DMS153 (cell line): Measurements from ENCODE around the gene BRD3.
"Not testable (repeated sequence)": the region's sequence is repeated elsewhere in the genome, so short reads cannot be mapped to it uniquely, and the experiment has no call there.

Experiments used
- DNase-seq: peaks from one replicate; lab custom pipeline; 2025; lab: John Stamatoyannopoulos, UW

The BRD3 gene

GRCh38 chr9:134067904-134068743 lies at the start of gene BRD3:
TSS of gene BRD3 (minus strand) at chr9:134068026. CDS start at chr9:134053477, 14,549 bp downstream.
- peak; percentile 72 for DNase-seq

GRCh38 chr9:134112561-134112960 lies 44.7 kb upstream of the BRD3 start:
- DNase-seq = no peak

GRCh38 chr9:134111064-134111463 lies 43.2 kb upstream of the BRD3 start:
- no peak for DNase-seq

- DNase-seq = no peak
Observed at GRCh38 chr9:134103391-134103998, 35.7 kb upstream of the BRD3 start.

GRCh38 chr9:134101623-134102149 lies 33.9 kb upstream of the BRD3 start:
- no peak for DNase-seq

GRCh38 chr9:134101133-134101532 lies 33.3 kb upstream of the BRD3 start:
- not testable (repeated sequence) for DNase-seq

GRCh38 chr9:134100040-134100439 lies 32.2 kb upstream of the BRD3 start:
- no peak for DNase-seq

GRCh38 chr9:134099123-134099761 lies 31.4 kb upstream of the BRD3 start:
- DNase-seq = peak; percentile 48

GRCh38 chr9:134089972-134090371 lies 22.1 kb upstream of the BRD3 start:
- no peak for DNase-seq

- no peak for DNase-seq
Observed at GRCh38 chr9:134088063-134088725, 20.4 kb upstream of the BRD3 start.

GRCh38 chr9:134085674-134086073 lies 17.8 kb upstream of the BRD3 start:
- no peak for DNase-seq

GRCh38 chr9:134083451-134083850 lies 15.6 kb upstream of the BRD3 start:
- no peak for DNase-seq

- no peak for DNase-seq
Observed at GRCh38 chr9:134076644-134077043, 8.8 kb upstream of the BRD3 start.

GRCh38 chr9:134075689-134076088 lies 7.9 kb upstream of the BRD3 start:
- DNase-seq = not testable (repeated sequence)

GRCh38 chr9:134073500-134073899 lies 5.7 kb upstream of the BRD3 start:
- no peak for DNase-seq

GRCh38 chr9:134072683-134073082 lies 4.9 kb upstream of the BRD3 start:
- DNase-seq = not testable (repeated sequence)

GRCh38 chr9:134071149-134071548 lies 3.3 kb upstream of the BRD3 start:
- no peak for DNase-seq

GRCh38 chr9:134069480-134070399 lies 1.9 kb upstream of the BRD3 start:
- DNase-seq = no peak

- DNase-seq = no peak
Observed at GRCh38 chr9:134068744-134069479, 1.1 kb upstream of the BRD3 start.
